Coronary artery (tissue), 2 donors: ENCODE results near the gene PUM2.

ENCODE experiments used
- DNase-seq: peaks from one replicate; pipeline ENCODE4 v3.0.0-alpha.2; 2017; ENCODE audit warnings: low spot score
- H3K27ac ChIP-seq, 2 donors: fragments of 200-600 bp; sonication (generic); one replicate each; pipeline ENCODE4 v1.5.1; 2016 to 2019
- H3K4me3 ChIP-seq: fragments of 200-600 bp; sonication (generic); 2 replicates; pipeline ENCODE4 v1.5.1; 2016; ENCODE audit warnings: mild to moderate bottlenecking, moderate library complexity
- CTCF ChIP-seq: fragments of 200-600 bp; sonication (generic); IDR thresholded peaks from one replicate; pipeline ENCODE4 v1.5.1; 2019; ENCODE audit warnings: antibody characterized with exemption

The PUM2 gene

GRCh38 chr2:20292984-20293383 is 57.7 kb downstream of the PUM2 start:
- no peak overlapping the region for H3K4me3 ChIP-seq
- no peak for DNase-seq
- TF ChIP-seq CTCF, result no peak
- H3K27ac ChIP-seq, result no peak overlapping the region

- H3K27ac ChIP-seq, result no peak overlapping the region
- DNase-seq, result no peak
- no peak for TF ChIP-seq CTCF
- H3K4me3 ChIP-seq, result no peak overlapping the region
These were observed 58.7 kb downstream of the PUM2 start for GRCh38 chr2:20291846-20292408.

- no peak for DNase-seq
- Histone ChIP-seq H3K4me3 (no peak overlapping the region), H3K27ac (no peak overlapping the region)
- TF ChIP-seq CTCF, result no peak
These were observed 59.5 kb downstream of the PUM2 start for GRCh38 chr2:20291106-20291564.

- no peak for TF ChIP-seq CTCF
- H3K27ac ChIP-seq, result no peak overlapping the region
- no peak overlapping the region for H3K4me3 ChIP-seq
- no peak for DNase-seq
These were observed 61.9 kb downstream of the PUM2 start for GRCh38 chr2:20288642-20289340.

- H3K4me3 ChIP-seq, result no peak overlapping the region
- TF ChIP-seq CTCF, result no peak
- H3K27ac ChIP-seq, result no peak overlapping the region
- no peak for DNase-seq
These were observed 67.6 kb downstream of the PUM2 start for GRCh38 chr2:20282916-20283592.

- DNase-seq, result no peak
- Histone ChIP-seq H3K4me3 (no peak overlapping the region), H3K27ac (no peak overlapping the region)
- no peak for TF ChIP-seq CTCF
These were observed 68.8 kb downstream of the PUM2 start for GRCh38 chr2:20281876-20282275.
